PFSK-1 (cell line): ENCODE data around the gene ACO1.

Experiments used
- FOXP2 ChIP-seq: optimal IDR thresholded peaks from 2 replicates; pipeline ENCODE3; 2011; ENCODE audit warnings: borderline replicate concordance, control low read depth, inconsistent platforms; ENCODE audit not compliant: insufficient read depth; ENCODE audit errors: extremely low read length, extremely low read depth
- POLR2AphosphoS5 ChIP-seq: IDR thresholded peaks from 2 replicates; pipeline ENCODE4 v1.6.1; 2012; ENCODE audit warnings: low read depth, mild to moderate bottlenecking, control low read depth, low read length, moderate library complexity
- SIN3A ChIP-seq: IDR thresholded peaks from 2 replicates; pipeline ENCODE4 v1.6.1; 2012; ENCODE audit warnings: mild to moderate bottlenecking, low read length, moderate library complexity, borderline replicate concordance; ENCODE audit not compliant: insufficient read depth
- TAF1 ChIP-seq: IDR thresholded peaks from 2 replicates; pipeline ENCODE4 v1.6.1; 2012; ENCODE audit warnings: low read length, control low read depth, borderline replicate concordance; ENCODE audit not compliant: insufficient read depth
- TF ChIP-seq, protein P1 (sequence below), 2 experiments: IDR thresholded peaks; 2 replicates each; pipeline versions ENCODE4 v1.6.1 to v1.8.0; 2011 to 2012; ENCODE audit warnings: low read depth in 2 of 2, low read length in 2 of 2, control low read depth in 1 of 2, inconsistent platforms in 1 of 2, mild to moderate bottlenecking in 1 of 2, moderate library complexity in 1 of 2; ENCODE audit not compliant: insufficient read depth in 1 of 2

Gene ACO1

GRCh38 chr9:32404856-32405255 lies 20.4 kb downstream of the ACO1 start:
- TF ChIP-seq POLR2AphosphoS5 (no peak), FOXP2 (no peak), TAF1 (no peak), SIN3A (no peak)
- TF ChIP-seq, protein P1, sequence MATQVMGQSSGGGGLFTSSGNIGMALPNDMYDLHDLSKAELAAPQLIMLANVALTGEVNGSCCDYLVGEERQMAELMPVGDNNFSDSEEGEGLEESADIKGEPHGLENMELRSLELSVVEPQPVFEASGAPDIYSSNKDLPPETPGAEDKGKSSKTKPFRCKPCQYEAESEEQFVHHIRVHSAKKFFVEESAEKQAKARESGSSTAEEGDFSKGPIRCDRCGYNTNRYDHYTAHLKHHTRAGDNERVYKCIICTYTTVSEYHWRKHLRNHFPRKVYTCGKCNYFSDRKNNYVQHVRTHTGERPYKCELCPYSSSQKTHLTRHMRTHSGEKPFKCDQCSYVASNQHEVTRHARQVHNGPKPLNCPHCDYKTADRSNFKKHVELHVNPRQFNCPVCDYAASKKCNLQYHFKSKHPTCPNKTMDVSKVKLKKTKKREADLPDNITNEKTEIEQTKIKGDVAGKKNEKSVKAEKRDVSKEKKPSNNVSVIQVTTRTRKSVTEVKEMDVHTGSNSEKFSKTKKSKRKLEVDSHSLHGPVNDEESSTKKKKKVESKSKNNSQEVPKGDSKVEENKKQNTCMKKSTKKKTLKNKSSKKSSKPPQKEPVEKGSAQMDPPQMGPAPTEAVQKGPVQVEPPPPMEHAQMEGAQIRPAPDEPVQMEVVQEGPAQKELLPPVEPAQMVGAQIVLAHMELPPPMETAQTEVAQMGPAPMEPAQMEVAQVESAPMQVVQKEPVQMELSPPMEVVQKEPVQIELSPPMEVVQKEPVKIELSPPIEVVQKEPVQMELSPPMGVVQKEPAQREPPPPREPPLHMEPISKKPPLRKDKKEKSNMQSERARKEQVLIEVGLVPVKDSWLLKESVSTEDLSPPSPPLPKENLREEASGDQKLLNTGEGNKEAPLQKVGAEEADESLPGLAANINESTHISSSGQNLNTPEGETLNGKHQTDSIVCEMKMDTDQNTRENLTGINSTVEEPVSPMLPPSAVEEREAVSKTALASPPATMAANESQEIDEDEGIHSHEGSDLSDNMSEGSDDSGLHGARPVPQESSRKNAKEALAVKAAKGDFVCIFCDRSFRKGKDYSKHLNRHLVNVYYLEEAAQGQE (IDR thresholded peaks at IDR 0.05; ENCODE audit: insufficient read depth in 1 of 2, low read depth in 2 of 2, low read length in 2 of 2): no peak

DNA sequence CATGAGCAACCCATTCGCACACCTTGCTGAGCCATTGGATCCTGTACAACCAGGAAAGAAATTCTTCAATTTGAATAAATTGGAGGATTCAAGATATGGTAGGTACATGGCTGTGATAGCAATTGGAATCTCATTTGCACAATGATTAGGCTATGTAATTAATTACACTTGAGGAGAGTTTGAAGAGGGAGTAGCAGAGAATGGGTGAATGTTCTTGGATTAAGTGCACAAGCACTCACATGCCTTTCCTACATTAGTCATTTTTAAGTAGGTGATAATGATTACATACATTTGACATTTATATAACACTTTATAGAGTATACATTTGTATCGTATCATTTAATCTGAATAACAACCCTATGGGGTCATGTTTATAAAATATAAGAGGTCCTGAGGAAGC lies 21.1 kb downstream of the ACO1 start:
- TF ChIP-seq SIN3A: no peak
- TF ChIP-seq POLR2AphosphoS5: no peak
- no peak for TF ChIP-seq FOXP2
- TF ChIP-seq, protein P1 (IDR thresholded peaks at IDR 0.05; ENCODE audit: insufficient read depth in 1 of 2, low read depth in 2 of 2, low read length in 2 of 2): no peak
- TF ChIP-seq TAF1: no peak

- no peak for TF ChIP-seq SIN3A
- no peak for TF ChIP-seq FOXP2
- TF ChIP-seq, protein P1 (IDR thresholded peaks at IDR 0.05; ENCODE audit: insufficient read depth in 1 of 2, low read depth in 2 of 2, low read length in 2 of 2): no peak
- TF ChIP-seq TAF1: no peak
- TF ChIP-seq POLR2AphosphoS5: no peak
Measured at GRCh38 chr9:32406046-32406445, 21.6 kb downstream of the ACO1 start.

DNA sequence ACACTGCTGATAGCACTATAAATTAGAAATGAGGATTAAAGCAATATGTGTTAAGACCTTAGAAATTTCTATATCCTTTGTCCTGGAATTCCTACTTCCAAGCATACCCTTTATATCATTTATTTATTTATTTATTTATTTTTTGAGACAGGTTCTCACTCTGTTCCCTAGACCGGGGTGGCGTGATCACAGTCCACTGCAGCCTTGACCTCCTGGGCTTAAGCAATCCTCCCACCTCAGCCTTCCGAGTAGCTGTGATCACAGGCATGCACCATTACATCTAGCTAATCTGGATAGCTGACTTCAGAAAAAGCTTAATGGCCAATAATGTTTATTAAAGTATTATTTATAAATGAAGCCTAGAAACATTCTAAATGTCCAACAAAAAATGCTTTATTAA lies 27.3 kb downstream of the ACO1 start:
- TF ChIP-seq FOXP2 (no peak), SIN3A (no peak), TAF1 (no peak), POLR2AphosphoS5 (no peak)
- TF ChIP-seq, protein P1 (IDR thresholded peaks at IDR 0.05; ENCODE audit: insufficient read depth in 1 of 2, low read depth in 2 of 2, low read length in 2 of 2): no peak

GRCh38 chr9:32412440-32412839 lies 28.0 kb downstream of the ACO1 start:
- TF ChIP-seq SIN3A: no peak
- no peak for TF ChIP-seq POLR2AphosphoS5
- no peak for TF ChIP-seq TAF1
- TF ChIP-seq FOXP2: no peak
